NCI-H1694 (cell line): ENCODE measurements around the gene ALS2.
"Not testable (repeated sequence)": the region's sequence is repeated elsewhere in the genome, so short reads cannot be mapped to it uniquely, and the experiment has no call there.

Source experiments
- DNase-seq: peaks from one replicate; lab custom pipeline; 2025; lab: John Stamatoyannopoulos, UW

ALS2 gene

DNA sequence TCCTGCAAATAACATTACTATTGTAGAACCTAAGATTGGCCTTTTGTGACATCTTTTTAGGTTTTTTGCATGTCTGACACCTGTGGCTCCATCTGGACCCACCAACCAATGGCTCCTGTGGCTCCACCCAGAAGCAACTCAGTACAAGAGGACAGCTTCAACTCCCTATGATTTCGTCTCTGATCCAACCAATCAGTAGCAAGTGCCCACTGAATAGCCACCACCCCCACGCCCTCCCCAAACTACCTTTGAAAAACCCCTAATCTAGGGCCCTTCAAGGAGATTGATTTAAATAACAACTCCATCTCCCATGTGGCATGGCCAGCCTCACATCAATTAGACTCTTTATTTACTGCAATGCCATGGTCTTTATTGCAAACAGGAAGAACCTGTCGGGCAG, 105.9 kb downstream of the ALS2 start:
- no peak for DNase-seq

DNA sequence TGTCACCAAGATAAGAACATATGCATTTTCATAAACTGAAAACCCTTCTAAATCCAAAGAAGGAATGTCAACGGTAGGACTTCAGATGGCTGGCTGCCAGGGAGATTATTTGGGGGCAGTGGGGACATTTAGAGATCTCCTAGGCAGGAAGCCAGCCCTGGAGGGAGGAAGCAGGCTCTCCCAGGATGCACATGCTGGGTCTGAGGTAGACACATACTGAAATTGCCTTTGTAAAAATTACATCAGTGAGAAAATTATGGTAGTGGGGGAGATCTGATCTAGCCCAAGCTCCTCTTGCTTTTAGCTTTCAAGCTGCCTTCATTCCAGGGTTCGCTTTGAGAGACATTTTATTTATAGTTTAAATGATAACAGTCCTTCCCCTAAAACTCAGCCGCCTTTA, 106.4 kb downstream of the ALS2 start:
- no peak for DNase-seq

DNA sequence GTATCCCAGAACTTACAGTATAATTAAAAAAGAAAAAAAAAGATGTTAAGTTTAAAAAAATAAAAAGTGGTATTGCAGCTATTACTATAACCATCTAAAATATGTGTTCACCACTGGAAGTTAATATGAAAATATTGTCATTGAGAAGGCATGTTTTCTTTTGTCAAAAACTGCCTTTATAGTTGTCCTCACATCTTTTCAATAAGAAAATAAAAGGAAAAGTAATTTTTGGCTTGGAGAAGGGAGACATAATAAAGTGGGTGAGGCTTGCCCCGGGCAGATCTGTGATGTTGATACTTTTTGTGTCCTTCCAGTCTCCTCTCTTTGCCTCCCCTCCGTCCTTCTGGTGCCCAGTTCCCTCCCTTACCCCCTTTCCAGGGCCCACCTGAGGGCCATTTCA, 107.2 kb downstream of the ALS2 start:
- no peak for DNase-seq

DNA sequence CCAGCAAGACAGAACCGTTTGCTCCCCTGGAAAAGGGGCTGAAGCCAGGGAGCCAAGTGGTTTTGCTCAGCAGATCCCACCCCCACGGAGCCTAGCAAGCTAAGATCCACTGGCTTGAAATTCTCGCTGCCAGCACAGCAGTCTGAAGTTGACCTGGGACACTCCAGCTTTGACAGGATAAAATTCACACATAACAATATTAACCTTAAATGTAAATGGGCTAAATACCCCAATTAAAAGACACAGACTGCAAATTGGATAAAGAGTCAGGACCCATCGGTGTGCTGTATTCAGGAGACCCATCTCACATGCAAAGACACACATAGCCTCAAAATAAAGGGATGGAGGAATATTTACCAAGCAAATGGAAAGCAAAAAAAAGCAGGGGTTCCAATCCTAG, 109.5 kb downstream of the ALS2 start:
- not testable (repeated sequence) for DNase-seq

DNA sequence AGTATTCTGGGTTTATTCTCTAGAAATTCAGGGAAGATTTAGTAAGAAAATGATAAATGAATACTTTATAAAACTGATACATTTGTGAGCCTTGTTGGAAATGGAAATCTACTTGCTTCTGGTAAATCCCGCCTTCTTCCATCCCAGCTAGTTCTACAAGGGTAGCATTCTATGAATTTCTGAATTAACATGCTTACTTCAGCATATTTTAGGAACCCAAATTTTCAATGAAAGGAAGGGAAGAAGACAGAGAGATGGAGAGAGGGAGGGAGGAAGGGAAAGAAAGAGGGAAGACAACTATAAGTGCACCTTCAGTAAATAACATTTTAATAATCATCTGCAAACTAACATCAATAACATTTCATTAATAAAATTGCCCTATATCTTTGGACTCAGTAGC, 110.9 kb downstream of the ALS2 start:
- no peak for DNase-seq

DNA sequence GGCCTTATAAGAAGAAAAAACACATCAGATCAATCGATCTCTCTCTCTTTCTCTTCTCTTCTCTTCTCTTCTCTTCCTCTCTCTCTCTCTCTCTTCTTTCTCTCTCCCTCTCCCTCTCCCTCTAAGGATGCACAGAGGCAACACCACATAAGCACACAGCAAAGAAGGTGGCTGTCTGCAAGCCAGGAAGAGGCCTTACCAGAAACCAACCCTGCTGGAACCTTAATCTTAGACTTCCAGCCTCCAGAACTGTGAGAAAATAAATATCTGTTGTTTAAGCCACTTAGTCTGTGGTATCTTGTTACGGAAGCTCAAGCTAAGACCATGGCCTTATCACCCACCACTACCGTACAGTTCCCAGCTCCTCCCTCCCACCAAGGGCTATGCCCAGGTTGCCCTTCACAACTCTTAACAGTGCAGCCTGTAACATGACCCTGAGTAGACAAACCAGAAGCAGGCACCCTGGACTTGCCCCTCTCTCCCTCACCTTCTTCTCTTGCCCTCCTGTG, 112.3 kb downstream of the ALS2 start:
- DNase-seq: no peak

DNA sequence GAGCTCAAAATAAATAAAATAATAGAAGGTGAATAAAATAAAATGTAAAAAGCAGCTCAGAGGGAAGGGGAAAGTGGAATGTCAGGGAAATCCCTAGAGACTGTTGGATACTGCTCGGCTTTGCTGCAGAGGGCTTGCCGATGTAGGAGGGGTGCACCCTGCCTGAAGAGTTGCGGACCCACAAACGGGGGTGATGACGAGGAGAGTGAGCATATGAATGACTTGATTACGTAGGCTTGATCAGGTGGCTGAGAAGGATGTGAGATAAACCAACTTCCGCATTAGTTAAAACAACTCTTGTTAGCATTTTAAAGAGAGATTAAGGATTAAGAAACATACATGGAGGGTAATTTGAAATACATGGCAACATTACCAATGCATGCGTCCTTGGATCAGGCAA, 116.4 kb downstream of the ALS2 start:
- no peak for DNase-seq

DNA sequence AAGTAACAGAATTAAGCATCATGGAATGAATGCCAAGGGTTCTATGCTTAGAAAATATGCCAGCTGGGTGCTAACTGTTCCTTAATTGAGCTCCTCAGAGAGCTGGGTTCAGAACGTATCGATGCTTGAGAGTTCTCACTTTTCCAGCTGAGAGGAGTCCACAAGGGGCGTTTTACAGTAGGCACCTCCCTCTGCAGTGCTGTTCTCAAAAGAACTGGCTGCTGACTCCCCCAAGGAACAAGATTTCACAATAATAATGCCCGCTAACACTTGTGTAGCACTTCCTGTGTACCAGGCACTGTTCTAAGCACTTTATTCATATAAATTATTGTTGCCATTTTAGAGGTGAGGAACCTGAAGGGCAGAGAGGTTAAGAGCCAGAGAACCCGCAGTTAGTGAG, 119.4 kb downstream of the ALS2 start:
- DNase-seq: no peak

DNA sequence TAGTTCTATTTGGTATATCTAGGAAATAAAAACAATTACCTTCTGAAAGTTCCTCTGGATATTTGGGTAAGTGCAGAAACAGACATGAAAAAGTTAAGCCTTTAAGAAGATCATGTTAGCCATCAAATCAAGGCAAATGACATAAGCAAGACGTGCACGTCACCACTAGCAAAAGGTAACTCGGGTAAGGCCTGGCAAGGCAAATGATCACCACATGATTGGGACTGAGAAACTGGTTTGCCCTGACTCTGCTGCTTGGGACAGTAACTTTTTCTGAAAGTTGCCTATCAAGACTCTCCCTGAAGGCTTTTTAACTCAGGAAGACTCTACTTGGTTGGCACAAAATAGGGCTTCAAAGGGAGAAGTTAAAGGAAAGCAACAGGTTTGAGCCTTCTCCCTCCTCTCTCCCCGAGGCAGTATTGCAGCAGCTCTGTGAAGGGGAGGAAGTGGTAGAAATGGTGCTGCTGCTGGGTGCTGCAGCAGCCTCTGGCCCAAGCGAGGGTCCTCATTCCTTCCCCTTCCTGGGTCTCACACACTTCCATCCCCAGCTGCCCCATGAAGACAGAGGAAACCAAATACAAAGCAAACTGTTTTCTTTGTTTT, 120.3 kb downstream of the ALS2 start:
- DNase-seq: no peak

DNA sequence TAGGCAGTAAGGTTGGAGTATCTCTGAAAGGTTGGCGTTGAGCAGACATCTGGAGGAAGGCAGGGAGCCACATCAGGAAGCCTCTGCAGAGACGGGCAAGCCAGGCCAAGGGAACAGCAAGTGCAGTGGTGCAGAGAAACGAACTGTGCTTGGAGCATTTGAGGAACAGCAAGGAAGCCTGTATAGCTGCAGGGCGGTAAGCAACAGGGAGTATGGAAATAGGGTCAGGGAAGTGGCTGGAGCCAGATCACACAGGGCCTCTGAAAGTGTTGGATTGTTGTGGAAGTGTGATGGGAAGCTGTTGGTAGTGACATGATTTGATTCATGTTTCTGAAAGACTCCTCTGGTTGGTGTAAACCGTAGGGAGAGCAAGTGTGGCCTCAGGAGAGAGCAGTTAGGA, 124.0 kb downstream of the ALS2 start:
- no peak for DNase-seq

DNA sequence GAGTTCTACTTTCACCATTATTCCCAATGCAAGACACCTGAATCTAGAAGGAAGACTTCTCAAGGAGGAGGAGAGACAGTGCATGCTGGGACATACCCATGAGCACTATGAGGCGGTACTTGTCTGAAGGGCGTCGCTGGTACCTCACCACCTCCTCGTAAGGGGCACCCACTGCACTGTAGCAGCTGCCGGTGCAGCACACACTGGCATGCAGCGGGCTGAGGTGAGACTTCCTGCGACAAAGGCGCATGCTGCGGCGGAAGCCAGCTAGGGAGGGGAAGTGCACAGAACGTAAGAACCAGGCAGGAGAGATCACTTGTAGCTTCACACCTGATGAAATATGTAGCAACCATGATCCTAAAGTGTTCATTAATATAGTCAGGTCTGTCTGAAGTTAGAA, 124.6 kb downstream of the ALS2 start:
- no peak for DNase-seq

DNA sequence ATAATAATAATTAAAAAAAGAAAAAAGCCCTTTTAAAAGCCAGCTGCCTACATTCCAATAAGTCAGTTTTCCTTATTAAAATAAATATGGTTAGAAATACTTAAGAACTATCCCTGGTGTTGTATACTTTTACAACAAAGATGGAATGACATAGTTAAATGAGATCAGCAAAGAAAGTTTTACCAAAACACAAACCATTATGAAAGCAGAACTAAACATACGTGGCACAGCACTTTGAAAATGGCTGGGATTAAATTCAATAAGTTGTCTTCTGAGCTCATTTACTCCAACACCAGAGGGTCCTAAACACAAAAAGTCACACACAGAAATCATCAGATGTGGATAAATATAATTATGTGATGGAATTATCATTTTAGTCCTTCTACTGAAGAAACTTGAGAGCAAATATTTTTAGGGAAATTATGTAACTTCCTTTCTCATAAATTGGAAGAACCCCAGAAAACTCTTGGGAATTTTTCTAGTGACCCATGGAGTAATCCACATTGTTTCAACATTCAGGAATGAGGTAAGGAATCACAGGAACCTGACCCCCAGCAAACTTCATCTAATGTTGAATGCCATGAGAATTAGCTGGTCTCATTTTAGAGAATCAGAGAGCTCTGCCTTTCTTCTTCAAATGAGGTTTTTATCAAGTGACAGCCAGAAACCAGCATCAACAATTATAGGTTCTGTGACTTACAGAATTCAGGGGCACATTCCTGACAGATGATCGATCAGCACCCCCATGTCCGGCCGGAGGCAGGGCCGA, 125.9 kb downstream of the ALS2 start:
- no peak for DNase-seq

DNA sequence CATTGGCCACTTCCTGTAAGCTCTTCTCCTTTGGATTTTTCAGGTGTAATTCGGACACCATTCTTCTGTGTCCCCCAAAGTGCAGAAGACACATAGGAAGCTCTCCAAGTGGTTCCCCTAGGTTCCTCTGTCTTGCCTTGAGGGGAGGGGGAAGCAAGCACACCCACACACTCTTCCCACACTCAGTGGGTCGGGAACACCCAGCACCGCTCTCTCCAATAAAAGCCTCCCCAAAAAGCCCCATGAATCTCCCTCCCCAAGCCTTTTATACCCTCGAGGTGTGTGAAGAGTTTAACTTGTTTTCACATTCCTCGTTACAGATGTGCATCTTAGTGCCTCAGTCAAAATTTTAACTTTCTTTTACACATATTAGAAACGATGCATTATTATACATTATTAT, 127.5 kb downstream of the ALS2 start:
- no peak for DNase-seq
